A549 (cell line): ENCODE results near the gene LIPE. TPM values are rescaled to one million over a fixed set of nuclear protein-coding genes. Genes with fewer than 3 reads are reported as not detected.

ENCODE experiments used
- ATAC-seq, 2 experiments: fragments of 200-7000 bp in 1 of 2; fragments of >200 bp in 1 of 2; cut with Nextera tagmentation in 1 of 2; cut with Tn5 transposase in 1 of 2; 3 replicates each; pipeline versions ENCODE4 v1.8.0 to v1.9.1; 2018 to 2020; ENCODE audit warnings: mild to moderate bottlenecking in 1 of 2, moderate library complexity in 1 of 2
- CTCF ChIA-PET: fragments of 300-600 bp; sonication (Branson Sonifier 250); formaldehyde crosslinking; extraction: SDS; loops from one replicate; lab custom pipeline; 2021; ENCODE audit warnings: antibody characterized with exemption, inconsistent platforms; lab: Yijun Ruan, JAX
- POLR2A ChIA-PET: fragments of 350-600 bp; formaldehyde crosslinking; extraction: SDS; loops from one replicate; lab custom pipeline; 2021; ENCODE audit warnings: antibody characterized with exemption, inconsistent platforms; lab: Yijun Ruan, JAX
- DNase-seq, 2 experiments: peaks; one replicate each; pipeline versions ENCODE4 v3.0.0 to v3.0.0-alpha.2; 2011 to 2016; ENCODE audit warnings: low read depth in 1 of 2, low spot score in 1 of 2
- FAIRE-seq: peaks from 2 replicates; lab custom pipeline; 2011; peaks lifted over from hg19 to GRCh38; lab: Jason Lieb, UNC
- H3K27ac ChIP-seq, 2 experiments: fragments of >200 bp; sonication (Bioruptor Twin); formaldehyde crosslinking; 3 replicates each; pipeline ENCODE4 v1.5.1; 2016 to 2017
- H3K4me1 ChIP-seq: fragments of >200 bp; sonication (Bioruptor Twin); formaldehyde crosslinking; 3 replicates; pipeline ENCODE4 v1.6.1; 2016
- H3K4me2 ChIP-seq: fragments of >200 bp; sonication (Bioruptor Twin); formaldehyde crosslinking; 3 replicates; pipeline ENCODE4 v1.6.1; 2016
- H3K4me3 ChIP-seq: fragments of >200 bp; sonication (Bioruptor Twin); formaldehyde crosslinking; 3 replicates; pipeline ENCODE4 v1.5.1; 2016
- H3K9me3 ChIP-seq: fragments of >200 bp; sonication (Bioruptor Twin); formaldehyde crosslinking; 3 replicates; pipeline ENCODE4 v1.6.1; 2016
- BHLHE40 ChIP-seq: IDR thresholded peaks from 2 replicates; pipeline ENCODE4 v1.6.1; 2012; ENCODE audit warnings: low read depth, low read length, inconsistent platforms
- CEBPB ChIP-seq, 2 experiments: fragments of >200 bp in 1 of 2; sonication (Bioruptor Twin) in 1 of 2; formaldehyde crosslinking in 1 of 2; IDR thresholded peaks; 2 replicates each; pipeline ENCODE4 v1.6.1; 2012 to 2016
- CHD2 ChIP-seq: fragments of 150-350 bp; IDR thresholded peaks from 2 replicates; pipeline ENCODE4 v1.6.1; 2014; ENCODE audit warnings: low read length; ENCODE audit not compliant: partially characterized antibody
- CHD4 ChIP-seq: fragments of 200-600 bp; sonication (generic); IDR thresholded peaks from 2 replicates; pipeline ENCODE4 v1.6.1; 2016; ENCODE audit warnings: antibody characterized with exemption, mild to moderate bottlenecking, borderline replicate concordance
- EHMT2 ChIP-seq: fragments of 200-600 bp; sonication (generic); IDR thresholded peaks from 2 replicates; pipeline ENCODE4 v1.6.1; 2016; ENCODE audit warnings: antibody characterized with exemption, low read depth, mild to moderate bottlenecking, moderate library complexity
- EP300 ChIP-seq, 2 experiments: fragments of >200 bp; sonication (Bioruptor Twin); formaldehyde crosslinking; IDR thresholded peaks; 2 replicates in 1 of 2; 3 replicates in 1 of 2; pipeline ENCODE4 v1.6.1; 2016 to 2017
- ESRRA ChIP-seq: fragments of 150-350 bp; IDR thresholded peaks from 2 replicates; pipeline ENCODE4 v1.6.1; 2014; ENCODE audit warnings: mild to moderate bottlenecking, low read length, borderline replicate concordance
- FOSL2 ChIP-seq, 2 experiments: fragments of 450-650 bp in 1 of 2; fragments of >200 bp in 1 of 2; sonication (Bioruptor Twin) in 1 of 2; formaldehyde crosslinking; IDR thresholded peaks; 2 replicates each; pipeline versions ENCODE4 v1.5.0 to v1.6.1; 2016 to 2020; ENCODE audit warnings: mild to moderate bottlenecking in 1 of 2, moderate library complexity in 1 of 2
- FOXS1 ChIP-seq: fragments of 250-450 bp; sonication (Bioruptor Pico); IDR thresholded peaks from 2 replicates; pipeline ENCODE4 v1.5.0; 2020; ENCODE audit warnings: mild to moderate bottlenecking, moderate library complexity
- HDAC2 ChIP-seq: fragments of 200-600 bp; sonication (generic); IDR thresholded peaks from 2 replicates; pipeline ENCODE4 v1.6.1; 2016
- HOXA7 ChIP-seq: fragments of 250-450 bp; sonication (Bioruptor Pico); IDR thresholded peaks from 2 replicates; pipeline ENCODE4 v1.5.0; 2020; ENCODE audit warnings: mild to moderate bottlenecking, moderate library complexity
- HOXB13 ChIP-seq: fragments of 250-450 bp; sonication (Bioruptor Pico); IDR thresholded peaks from 2 replicates; pipeline ENCODE4 v1.5.0; 2020; ENCODE audit warnings: low read depth, mild to moderate bottlenecking, moderate library complexity
- KDM1A ChIP-seq: fragments of 200-600 bp; sonication (generic); IDR thresholded peaks from 2 replicates; pipeline ENCODE4 v1.6.1; 2016; ENCODE audit warnings: low read depth, mild to moderate bottlenecking
- MAZ ChIP-seq: fragments of 150-350 bp; IDR thresholded peaks from 2 replicates; pipeline ENCODE4 v1.6.1; 2014; ENCODE audit warnings: antibody characterized with exemption, low read depth, low read length, borderline replicate concordance
- RAD21 ChIP-seq, 2 experiments: fragments of >200 bp in 1 of 2; sonication (Bioruptor Twin) in 1 of 2; formaldehyde crosslinking in 1 of 2; IDR thresholded peaks in 1 of 2; conservative IDR thresholded peaks in 1 of 2; 2 replicates in 1 of 2; 3 replicates in 1 of 2; pipeline ENCODE4 v1.6.1; 2012 to 2018; ENCODE audit warnings: inconsistent platforms in 1 of 2
- RARB ChIP-seq: fragments of 250-450 bp; sonication (Bioruptor Pico); IDR thresholded peaks from 2 replicates; pipeline ENCODE4 v1.8.0; 2021; ENCODE audit warnings: mild to moderate bottlenecking, moderate library complexity
- SMC3 ChIP-seq: fragments of >200 bp; sonication (Bioruptor Twin); formaldehyde crosslinking; IDR thresholded peaks from 3 replicates; pipeline ENCODE4 v1.6.1; 2018; ENCODE audit warnings: inconsistent platforms
- SREBF2 ChIP-seq: fragments of 450-650 bp; IDR thresholded peaks from 2 replicates; pipeline ENCODE4 v1.6.1; 2014; ENCODE audit warnings: mild to moderate bottlenecking, moderate library complexity
- WGBS: methylation state at CpG from one replicate; pipeline ENCODE4 v1.1.6; 2017; ENCODE audit errors: missing lambda C conversion rate; 5-methylcytosine and 5-hydroxymethylcytosine counted together
- polyA plus RNA-seq, 4 experiments: library from polyadenylated mRNA; depleted of rRNA in 3 of 4; stranded (reverse); fragments of >200 nt; fragmentation: RNase III in 1 of 4; extraction: RNeasy Plus Mini Kit Qiagen cat#74134 plus additional on column Dnase treatment in 1 of 4; gene quantifications; 2 replicates in 3 of 4; 3 replicates in 1 of 4; pipeline ENCODE4 v1.2.3, GENCODE V29; 2011 to 2017
- TF ChIP-seq, protein P1 (sequence below): fragments of 150-350 bp; IDR thresholded peaks from 2 replicates; pipeline ENCODE4 v1.6.1; 2014; ENCODE audit warnings: low read depth, mild to moderate bottlenecking, low read length
- TF ChIP-seq, protein P2 (sequence below): IDR thresholded peaks from 2 replicates; pipeline ENCODE4 v1.6.1; 2012
- TF ChIP-seq, protein P3 (sequence below): IDR thresholded peaks from 2 replicates; pipeline ENCODE4 v1.6.1; 2012; ENCODE audit warnings: low read depth, borderline replicate concordance
- TF ChIP-seq, protein P4 (sequence below): fragments of >200 bp; sonication (Bioruptor Twin); formaldehyde crosslinking; IDR thresholded peaks from 3 replicates; pipeline ENCODE4 v1.5.1; 2016

Gene LIPE
- polyA plus RNA-seq, 2 of the 4 experiments (the other 2 are of a cell fraction) = 1.6 to 3.2 TPM

DNA sequence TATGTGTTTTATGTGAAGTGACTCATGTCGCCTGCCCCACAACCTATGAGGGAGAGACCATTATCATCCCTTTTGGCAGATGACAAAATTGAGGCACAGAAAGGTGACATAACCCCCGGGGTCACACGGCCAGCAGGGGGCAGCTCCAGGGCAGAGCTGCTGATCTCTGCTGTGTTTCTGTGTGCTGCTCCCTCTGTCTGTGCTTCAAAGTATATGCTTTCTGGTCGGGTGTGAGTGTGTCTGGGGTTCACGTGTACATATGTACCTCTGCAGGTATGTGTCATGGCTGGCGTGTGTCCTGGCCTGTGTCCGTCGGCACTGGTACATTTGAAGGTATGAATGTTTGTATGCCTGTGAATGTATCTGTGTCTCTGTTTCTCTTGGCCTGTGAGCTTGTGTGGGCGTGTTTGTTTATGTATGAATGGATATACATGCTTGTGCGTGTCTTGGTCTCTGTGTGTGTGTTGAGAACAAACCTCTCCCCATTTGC, 7.1 kb downstream of the LIPE start:
- peak; percentile 99 for FAIRE-seq
- peak; percentile 89 to 100 for DNase-seq

DNA sequence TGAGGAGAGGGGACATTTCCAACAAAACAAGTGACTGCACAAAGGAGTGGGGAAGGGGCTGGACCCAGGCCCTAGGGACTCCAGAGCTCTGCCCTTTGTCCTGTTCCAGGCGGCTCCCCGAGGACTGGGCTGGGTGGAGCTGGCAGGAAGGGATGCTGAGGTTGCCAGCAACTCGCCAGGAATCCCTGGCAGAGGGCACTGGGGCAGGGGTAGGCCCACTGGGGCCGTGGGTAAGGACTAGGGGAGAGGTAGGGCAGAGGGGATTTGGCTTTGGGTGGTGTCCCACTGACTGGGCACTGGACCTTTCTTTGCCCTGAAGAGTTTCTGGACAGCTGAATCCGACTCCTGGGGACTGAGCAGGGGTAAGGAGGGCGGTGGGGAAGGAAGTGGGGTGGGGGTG, 7.9 kb downstream of the LIPE start:
- FAIRE-seq (no peak), DNase-seq (no peak), ATAC-seq (no peak)
- no peak for TF ChIP-seq CEBPB (IDR thresholded peaks at IDR 0.05)
- no peak for TF ChIP-seq SREBF2
- TF ChIP-seq HOXB13 = no peak
- TF ChIP-seq, protein P1, sequence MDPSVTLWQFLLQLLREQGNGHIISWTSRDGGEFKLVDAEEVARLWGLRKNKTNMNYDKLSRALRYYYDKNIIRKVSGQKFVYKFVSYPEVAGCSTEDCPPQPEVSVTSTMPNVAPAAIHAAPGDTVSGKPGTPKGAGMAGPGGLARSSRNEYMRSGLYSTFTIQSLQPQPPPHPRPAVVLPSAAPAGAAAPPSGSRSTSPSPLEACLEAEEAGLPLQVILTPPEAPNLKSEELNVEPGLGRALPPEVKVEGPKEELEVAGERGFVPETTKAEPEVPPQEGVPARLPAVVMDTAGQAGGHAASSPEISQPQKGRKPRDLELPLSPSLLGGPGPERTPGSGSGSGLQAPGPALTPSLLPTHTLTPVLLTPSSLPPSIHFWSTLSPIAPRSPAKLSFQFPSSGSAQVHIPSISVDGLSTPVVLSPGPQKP = no peak
- TF ChIP-seq EP300 (IDR thresholded peaks at IDR 0.05) = no peak
- TF ChIP-seq, protein P2, sequence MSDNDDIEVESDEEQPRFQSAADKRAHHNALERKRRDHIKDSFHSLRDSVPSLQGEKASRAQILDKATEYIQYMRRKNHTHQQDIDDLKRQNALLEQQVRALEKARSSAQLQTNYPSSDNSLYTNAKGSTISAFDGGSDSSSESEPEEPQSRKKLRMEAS = no peak
- no peak for TF ChIP-seq MAZ
- TF ChIP-seq, protein P3, sequence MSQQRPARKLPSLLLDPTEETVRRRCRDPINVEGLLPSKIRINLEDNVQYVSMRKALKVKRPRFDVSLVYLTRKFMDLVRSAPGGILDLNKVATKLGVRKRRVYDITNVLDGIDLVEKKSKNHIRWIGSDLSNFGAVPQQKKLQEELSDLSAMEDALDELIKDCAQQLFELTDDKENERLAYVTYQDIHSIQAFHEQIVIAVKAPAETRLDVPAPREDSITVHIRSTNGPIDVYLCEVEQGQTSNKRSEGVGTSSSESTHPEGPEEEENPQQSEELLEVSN = no peak
- no peak for TF ChIP-seq RARB (CRISPR knock-in tag)
- no peak overlapping the region for H3K4me3 ChIP-seq
- POLR2A ChIA-PET = no interaction called here
- no peak overlapping the region for H3K27ac ChIP-seq
- H3K4me1 ChIP-seq = peaks cover 18% of the 10 kb centered on the region
- no peak overlapping the region for H3K4me2 ChIP-seq
- CTCF ChIA-PET = interaction anchor here (0.6 to 12.2 kb wide), 21 partner anchors 7 to 310 kb away, joined by 3 to 302 read pairs (median 5); partner anchors contain the start of gene CXCL17
- WGBS = 70% methylated on average over 6 of the region's 6 CpGs
- no peaks in the 10 kb centered on the region for H3K9me3 ChIP-seq

More for the DNA sequence above, 7.1 kb downstream of the LIPE start:
- Histone ChIP-seq H3K9me3 (no peaks in the 10 kb centered on the region), H3K4me3 (no peak overlapping the region), H3K4me1 (peaks cover 18% of the 10 kb centered on the region), H3K4me2 (no peak overlapping the region), H3K27ac (no peak overlapping the region)
- CTCF ChIA-PET = interaction anchor here (0.5 to 12.2 kb wide), 36 partner anchors 8 to 1127 kb away, joined by 3 to 302 read pairs (median 4); partner anchors contain the start of gene CXCL17
- peak; percentile 68 to 78 for ATAC-seq
- WGBS = 31% methylated on average over 10 of the region's 10 CpGs
- TF ChIP-seq EHMT2 = no peak
- TF ChIP-seq RAD21 (conservative IDR thresholded peaks at IDR 0.05 in 1 of 2, IDR thresholded peaks at IDR 0.05 in 1 of 2) = peak; percentile 55 to 72
- peak; percentile 63; the same call in 1 of the 2 replicates for TF ChIP-seq KDM1A
- peak; percentile 26; the same call in 1 of the 2 replicates for TF ChIP-seq BHLHE40
- TF ChIP-seq SMC3 = peak; percentile 82
- no peak for TF ChIP-seq FOSL2 (IDR thresholded peaks at IDR 0.05)
- peak; percentile 44; the same call in 1 of the 2 replicates for TF ChIP-seq FOSL2 (CRISPR knock-in tag; IDR thresholded peaks at IDR 0.05)
- TF ChIP-seq HOXA7 (CRISPR knock-in tag) = no peak
- no peak for TF ChIP-seq CHD2
- TF ChIP-seq FOXS1 = no peak
- TF ChIP-seq, protein P2 = peak; percentile 65; the same call in 1 of the 2 replicates
- TF ChIP-seq HDAC2 = peak; percentile 52; the same call in 1 of the 2 replicates
- TF ChIP-seq, protein P4, sequence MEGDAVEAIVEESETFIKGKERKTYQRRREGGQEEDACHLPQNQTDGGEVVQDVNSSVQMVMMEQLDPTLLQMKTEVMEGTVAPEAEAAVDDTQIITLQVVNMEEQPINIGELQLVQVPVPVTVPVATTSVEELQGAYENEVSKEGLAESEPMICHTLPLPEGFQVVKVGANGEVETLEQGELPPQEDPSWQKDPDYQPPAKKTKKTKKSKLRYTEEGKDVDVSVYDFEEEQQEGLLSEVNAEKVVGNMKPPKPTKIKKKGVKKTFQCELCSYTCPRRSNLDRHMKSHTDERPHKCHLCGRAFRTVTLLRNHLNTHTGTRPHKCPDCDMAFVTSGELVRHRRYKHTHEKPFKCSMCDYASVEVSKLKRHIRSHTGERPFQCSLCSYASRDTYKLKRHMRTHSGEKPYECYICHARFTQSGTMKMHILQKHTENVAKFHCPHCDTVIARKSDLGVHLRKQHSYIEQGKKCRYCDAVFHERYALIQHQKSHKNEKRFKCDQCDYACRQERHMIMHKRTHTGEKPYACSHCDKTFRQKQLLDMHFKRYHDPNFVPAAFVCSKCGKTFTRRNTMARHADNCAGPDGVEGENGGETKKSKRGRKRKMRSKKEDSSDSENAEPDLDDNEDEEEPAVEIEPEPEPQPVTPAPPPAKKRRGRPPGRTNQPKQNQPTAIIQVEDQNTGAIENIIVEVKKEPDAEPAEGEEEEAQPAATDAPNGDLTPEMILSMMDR = peak; percentile 98
- TF ChIP-seq CHD4 = peak; percentile 82; the same call in 1 of the 2 replicates
- TF ChIP-seq ESRRA = peak; percentile 99
- TF ChIP-seq CEBPB (IDR thresholded peaks at IDR 0.05) = peak in 1 of 2 experiments; percentile 50; a peak in 1 of 4 replicates
- TF ChIP-seq, protein P1 = no peak
- POLR2A ChIA-PET = interaction anchor here (0.6 to 1.2 kb wide), 2 partner anchors 24 to 332 kb away, joined by 3 to 5 read pairs; no protein-coding TSS in a partner anchor
